Amniotic epithelial cell (primary cell): ENCODE data around the gene SEPTIN14.
"Not testable (repeated sequence)": the region's sequence is repeated elsewhere in the genome, so short reads cannot be mapped to it uniquely, and the experiment has no call there.

Experiments used
- DNase-seq: peaks from one replicate; pipeline ENCODE4 v3.0.0-alpha.2; 2010; ENCODE audit warnings: low read depth

The SEPTIN14 gene

DNA sequence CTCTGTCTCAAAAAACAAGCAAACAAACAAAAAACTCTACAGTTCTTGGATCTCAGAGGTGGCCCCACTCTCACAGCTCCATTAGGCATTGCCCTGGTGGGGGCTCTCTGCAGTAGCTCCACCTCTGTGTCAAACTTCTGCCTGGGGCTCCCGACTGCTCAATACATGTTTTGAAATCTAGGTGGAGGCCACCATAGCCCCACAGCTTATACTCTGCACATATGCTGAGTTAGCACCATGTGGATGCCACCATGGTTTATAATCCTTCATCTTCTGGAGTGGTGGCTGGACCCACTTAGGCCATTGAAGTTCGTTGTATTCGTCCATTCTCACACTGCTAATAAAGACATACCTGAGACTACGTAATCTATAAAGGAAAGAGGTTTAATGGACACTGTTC, 78.4 kb downstream of the SEPTIN14 start:
- no peak for DNase-seq

- DNase-seq, result no peak
Observed at GRCh38 chr7:55778631-55779030, 83.9 kb downstream of the SEPTIN14 start.

- no peak for DNase-seq
Observed at GRCh38 chr7:55776196-55776595, 86.4 kb downstream of the SEPTIN14 start.

GRCh38 chr7:55775051-55775420, 87.5 kb downstream of the SEPTIN14 start:
- DNase-seq, result no peak

DNA sequence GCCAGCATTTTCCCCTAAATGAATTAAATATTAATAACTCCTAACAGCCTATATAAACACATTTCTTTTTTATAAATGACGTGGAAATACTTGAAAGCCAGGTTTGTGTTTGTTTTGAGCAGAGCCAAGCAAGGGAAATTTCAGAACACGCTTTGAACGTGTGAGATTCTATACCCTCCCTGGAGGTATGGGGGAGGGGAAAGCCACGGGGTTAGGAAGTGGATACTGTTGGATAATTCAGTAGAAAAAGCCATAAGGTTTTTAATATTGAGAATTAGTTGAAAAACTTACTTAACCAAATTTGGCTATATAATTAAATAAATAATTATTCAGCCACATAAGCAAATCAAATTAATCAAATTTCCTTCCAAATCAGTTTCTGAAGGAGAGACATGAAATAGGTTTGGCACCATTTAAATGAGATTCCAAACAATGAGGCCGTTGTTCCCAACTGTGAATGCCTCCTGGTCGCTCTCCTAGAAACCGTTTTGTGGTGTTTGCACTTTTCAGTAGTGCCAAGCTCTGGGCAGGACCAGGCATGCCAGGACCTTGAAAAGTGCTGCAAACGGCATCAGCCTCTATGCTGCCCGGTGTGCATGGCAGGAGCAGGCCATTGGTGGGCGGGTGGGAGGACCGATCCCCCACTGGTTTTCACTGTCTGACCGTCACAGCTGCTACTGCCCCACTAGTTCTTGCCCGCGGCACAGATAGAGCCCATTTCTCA, 88.1 kb downstream of the SEPTIN14 start:
- DNase-seq, result no peak

DNA sequence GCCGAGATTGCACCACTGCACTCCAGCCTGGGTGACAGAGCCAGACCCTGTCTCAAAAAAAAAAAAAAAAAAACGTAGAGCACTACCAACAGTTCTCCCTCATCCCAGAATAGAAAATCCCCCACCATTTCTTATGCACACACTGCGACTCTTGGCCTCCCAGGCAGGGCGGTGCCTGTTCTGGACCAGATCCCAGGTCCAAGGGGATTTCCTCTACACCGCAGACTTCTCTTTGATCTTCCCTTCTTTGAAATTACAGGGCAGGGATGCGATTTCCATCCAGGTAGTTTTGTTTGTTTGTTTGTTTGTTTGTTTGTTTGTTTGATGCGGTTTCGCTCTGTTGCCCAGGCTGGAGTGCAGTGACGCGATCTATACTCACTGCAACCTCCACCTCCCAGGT, 91.8 kb downstream of the SEPTIN14 start:
- no peak for DNase-seq

GRCh38 chr7:55753274-55753862, 109.2 kb downstream of the SEPTIN14 start:
- not testable (repeated sequence) for DNase-seq

DNA sequence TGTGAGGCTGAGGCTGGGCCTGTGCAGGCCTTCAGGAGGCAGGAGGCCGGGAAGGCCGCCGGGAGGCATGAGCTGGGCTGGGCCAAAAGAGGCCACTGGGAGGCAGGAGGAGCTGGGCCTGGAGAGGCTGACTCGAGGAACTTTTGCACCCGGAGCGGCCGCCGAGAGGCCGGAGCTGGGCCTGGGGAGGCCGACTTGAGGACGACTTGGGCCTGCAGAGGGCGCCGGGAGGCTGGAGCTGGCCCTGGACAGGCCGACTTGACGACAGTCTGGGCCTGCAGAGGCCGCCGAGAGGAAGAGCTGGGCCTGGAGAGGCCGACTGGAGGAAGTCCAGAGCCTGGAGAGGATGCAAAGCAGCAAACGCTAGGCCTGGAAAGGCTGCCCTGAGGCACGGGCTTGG, 117.8 kb downstream of the SEPTIN14 start:
- not testable (repeated sequence) for DNase-seq
